HG03442 (cell line): ENCODE measurements around the gene LSM3.

Source experiments
- ATAC-seq: cut with Tn5 transposase; IDR thresholded peaks from one replicate; pipeline ENCODE4 v1.9.1; 2021; ENCODE audit warnings: mild to moderate bottlenecking, moderate library complexity; ENCODE audit not compliant: unreplicated experiment

LSM3 gene

GRCh38 chr3:14156843-14157561 lies 21.6 kb upstream of the LSM3 start:
- ATAC-seq, result no peak

- ATAC-seq, result no peak
Measured at GRCh38 chr3:14157951-14158350, 20.7 kb upstream of the LSM3 start.

GRCh38 chr3:14158370-14158769 lies 20.2 kb upstream of the LSM3 start:
- no peak for ATAC-seq

- no peak for ATAC-seq
Measured at GRCh38 chr3:14159426-14159825, 19.2 kb upstream of the LSM3 start.

GRCh38 chr3:14161282-14161681 lies 17.3 kb upstream of the LSM3 start:
- ATAC-seq, result no peak

- no peak for ATAC-seq
Measured at GRCh38 chr3:14162178-14162577, 16.4 kb upstream of the LSM3 start.

GRCh38 chr3:14166877-14167603 lies 11.6 kb upstream of the LSM3 start:
- no peak for ATAC-seq

- no peak for ATAC-seq
Measured at GRCh38 chr3:14169435-14169834, 9.2 kb upstream of the LSM3 start.

GRCh38 chr3:14169871-14170270 lies 8.7 kb upstream of the LSM3 start:
- no peak for ATAC-seq

- no peak for ATAC-seq
Measured at GRCh38 chr3:14170531-14171159, 8.0 kb upstream of the LSM3 start.

GRCh38 chr3:14172496-14172895 lies 6.1 kb upstream of the LSM3 start:
- ATAC-seq, result no peak

- ATAC-seq, result no peak
Measured at GRCh38 chr3:14174483-14174882, 4.1 kb upstream of the LSM3 start.

GRCh38 chr3:14175383-14176037 lies 3.1 kb upstream of the LSM3 start:
- ATAC-seq, result peak; percentile 26

GRCh38 chr3:14177580-14178246 lies 904 bp upstream of the LSM3 start:
- ATAC-seq, result peak; percentile 2

GRCh38 chr3:14179114-14179465 lies 473 bp downstream of the LSM3 start:
- no peak for ATAC-seq

GRCh38 chr3:14179795-14180194 lies 1.2 kb downstream of the LSM3 start:
- no peak for ATAC-seq

GRCh38 chr3:14181253-14181652 lies 2.6 kb downstream of the LSM3 start:
- no peak for ATAC-seq

GRCh38 chr3:14183015-14183577 lies 4.5 kb downstream of the LSM3 start:
- no peak for ATAC-seq

GRCh38 chr3:14186854-14187458 lies 8.3 kb downstream of the LSM3 start:
- ATAC-seq, result no peak

GRCh38 chr3:14188041-14188754 lies 9.6 kb downstream of the LSM3 start:
- no peak for ATAC-seq
